Thyroid gland (tissue), 4 donors: Measurements from ENCODE around the gene SAMD1. TPM values are rescaled to one million over a fixed set of nuclear protein-coding genes. Genes with fewer than 3 reads are reported as not detected.

Source experiments
- DNase-seq, 2 donors: peaks; one replicate each; pipeline ENCODE4 v3.0.0-alpha.2; 2019
- H3K27ac ChIP-seq, 3 donors: fragments of 200-600 bp; sonication (generic); 1 replicate in 2 of 3; 2 replicates in 1 of 3; pipeline ENCODE4 v1.5.1; 2016 to 2019; ENCODE audit warnings: mild to moderate bottlenecking in 1 of 3, moderate library complexity in 1 of 3
- H3K27me3 ChIP-seq: fragments of 200-600 bp; sonication (generic); one replicate; pipeline ENCODE4 v1.5.1; 2019
- H3K36me3 ChIP-seq, 2 donors: fragments of 200-600 bp; sonication (generic); one replicate each; pipeline ENCODE4 v1.5.1; 2016 to 2019
- H3K4me1 ChIP-seq, 2 donors: fragments of 200-600 bp; sonication (generic); one replicate each; pipeline ENCODE4 v1.5.1; 2017 to 2019
- H3K4me3 ChIP-seq, 3 donors: fragments of 200-600 bp; sonication (generic); replicated peaks in 1 of 3; 1 replicate in 2 of 3; 2 replicates in 1 of 3; pipeline ENCODE4 v1.5.1; 2016; ENCODE audit warnings: mild to moderate bottlenecking in 1 of 3
- H3K9me3 ChIP-seq: fragments of 200-600 bp; sonication (generic); one replicate; pipeline ENCODE4 v1.5.1; 2017
- CTCF ChIP-seq, 6 experiments: fragments of 200-600 bp in 3 of 6; fragments of 450-650 bp in 3 of 6; sonication (generic) in 3 of 6; IDR thresholded peaks; one replicate each; pipeline ENCODE4 v1.5.1; 2016 to 2019; ENCODE audit warnings: antibody characterized with exemption in 6 of 6, mild to moderate bottlenecking in 2 of 6, inconsistent platforms in 1 of 6, moderate library complexity in 1 of 6
- POLR2A ChIP-seq, 2 donors: fragments of 450-650 bp; IDR thresholded peaks; one replicate each; pipeline ENCODE4 v1.6.1; 2017; ENCODE audit warnings: antibody characterized with exemption in 2 of 2, mild to moderate bottlenecking in 2 of 2, moderate library complexity in 1 of 2
- WGBS, 2 donors: methylation state at CpG; one replicate each; pipeline ENCODE4 v1.1.5; 2017; 5-methylcytosine and 5-hydroxymethylcytosine counted together
- intact Hi-C: fragments of 100-400 bp; cut with DNase I; formaldehyde crosslinking; loops from one replicate; pipeline ENCODE4 v1.15.1; 2023
- total RNA-seq, 4 donors: library from RNA; depleted of rRNA; stranded (reverse); fragments of >200 nt; gene quantifications; one replicate each; pipeline ENCODE4 v1.2.3, GENCODE V29; 2016

Gene SAMD1
- total RNA-seq, 4 donors from 2014 or later = 15.2 to 27.3 (median 22.7) TPM

- peaks cover 1 to 2% of the 10 kb centered on the region in 2 donors for H3K36me3 ChIP-seq
- peaks cover 0 to 20% of the 10 kb centered on the region in 2 donors for H3K4me1 ChIP-seq
- intact Hi-C loops = no loop called here
- no peaks in the 10 kb centered on the region for H3K27me3 ChIP-seq
- peak overlapping the region in 2 of 3 donors; percentile 45 to 93 for H3K4me3 ChIP-seq
- H3K27ac ChIP-seq = peak overlapping the region in 2 of 3 donors; percentile 90 to 97
- 18 to 19% methylated on average over 15 of the region's 15 CpGs for WGBS, 2 donors
- no peak for TF ChIP-seq CTCF (IDR thresholded peaks at IDR 0.05)
- no peak for TF ChIP-seq POLR2A (IDR thresholded peaks at IDR 0.05)
- no peaks in the 10 kb centered on the region for H3K9me3 ChIP-seq
- DNase-seq = no peak
These were observed 1.4 kb upstream of the SAMD1 start for GRCh38 chr19:14091813-14092462.

- peak; percentile 26 to 51 for DNase-seq
These were observed 696 bp upstream of the SAMD1 start for GRCh38 chr19:14091081-14091812.

GRCh38 chr19:14089662-14090508 is 666 bp downstream of the SAMD1 start:
- peak overlapping the region in 1 of 3 donors; percentile 71 for H3K27ac ChIP-seq
- 0 to 4% methylated on average over 10 to 23 of the region's 142 CpGs for WGBS, 2 donors
- intact Hi-C loops = loop anchor here (5.0 kb wide), 1 partner anchor 32 kb away; no protein-coding TSS in a partner anchor
- TF ChIP-seq CTCF (IDR thresholded peaks at IDR 0.05) (peak in 2 of 6 experiments; percentile 26 to 27), POLR2A (IDR thresholded peaks at IDR 0.05) (no peak)
- H3K36me3 ChIP-seq = no peaks in the 10 kb centered on the region
- no peaks in the 10 kb centered on the region for H3K9me3 ChIP-seq
- H3K4me1 ChIP-seq = peaks cover 0 to 28% of the 10 kb centered on the region in 2 donors
- peak; percentile 43 to 45 for DNase-seq
- H3K4me3 ChIP-seq = peak overlapping the region in 1 of 3 donors; percentile 93
- H3K27me3 ChIP-seq = no peaks in the 10 kb centered on the region

More at GRCh38 chr19:14091081-14091812, 696 bp upstream of the SAMD1 start:
- H3K27me3 ChIP-seq = no peaks in the 10 kb centered on the region
- peak; percentile 59 to 81 for TF ChIP-seq POLR2A (IDR thresholded peaks at IDR 0.05)
- peak in 2 of 6 experiments; percentile 8 to 19 for TF ChIP-seq CTCF (IDR thresholded peaks at IDR 0.05)
- H3K36me3 ChIP-seq = no peaks in the 10 kb centered on the region
- 0 to 3% methylated on average over 11 to 12 of the region's 72 CpGs for WGBS, 2 donors
- intact Hi-C loops = no loop called here
- H3K4me3 ChIP-seq = peak overlapping the region; percentile 45 to 93 (median 65)
- H3K27ac ChIP-seq = peak overlapping the region; percentile 48 to 97 (median 90)
- H3K9me3 ChIP-seq = no peaks in the 10 kb centered on the region
- peaks cover 0 to 27% of the 10 kb centered on the region in 2 donors for H3K4me1 ChIP-seq

GRCh38 chr19:14089412-14089661 is 1.2 kb downstream of the SAMD1 start:
- Histone ChIP-seq H3K9me3 (no peaks in the 10 kb centered on the region), H3K27ac (no peak overlapping the region), H3K4me3 (peak overlapping the region in 1 of 3 donors; percentile 23), H3K36me3 (no peaks in the 10 kb centered on the region), H3K4me1 (peaks cover 0 to 28% of the 10 kb centered on the region in 2 donors), H3K27me3 (no peaks in the 10 kb centered on the region)
- WGBS, 2 donors = 37% methylated on average over 16 of the region's 16 CpGs
- TF ChIP-seq POLR2A (IDR thresholded peaks at IDR 0.05) (no peak), CTCF (IDR thresholded peaks at IDR 0.05) (no peak)
- intact Hi-C loops = loop anchor here (5.0 kb wide), 1 partner anchor 33 kb away; no protein-coding TSS in a partner anchor
- DNase-seq = no peak
